ENCODE data around the gene ANO10.

Gene ANO10

GRCh38 chr3:43330981-43331380, 290.8 kb downstream of the ANO10 start:
- Mint-ChIP-seq H3K36me3 (peaks cover 25% of the 10 kb centered on the region), H3K27ac (peak overlapping the region; percentile 83), H3K4me3 (no peak overlapping the region), H3K27me3 (no peaks in the 10 kb centered on the region), H3K4me1 (ENCODE audit: low read depth) (peaks cover 66% of the 10 kb centered on the region), H3K9me3 (ENCODE audit: low read depth) (peaks cover 7% of the 10 kb centered on the region)

- peaks cover 17% of the 10 kb centered on the region for H3K36me3 Mint-ChIP-seq
- peak overlapping the region; percentile 30 for H3K4me3 Mint-ChIP-seq
Measured at GRCh38 chr3:43328653-43329052, 293.2 kb downstream of the ANO10 start.

GRCh38 chr3:43327582-43327979, 294.2 kb downstream of the ANO10 start:
- Mint-ChIP-seq H3K27me3 (no peaks in the 10 kb centered on the region), H3K36me3 (peaks cover 14% of the 10 kb centered on the region), H3K27ac (peak overlapping the region; percentile 89), H3K9me3 (ENCODE audit: low read depth) (peaks cover 2% of the 10 kb centered on the region), H3K4me3 (peak overlapping the region; percentile 52), H3K4me1 (ENCODE audit: low read depth) (peaks cover 91% of the 10 kb centered on the region)

More at GRCh38 chr3:43328653-43329052, 293.2 kb downstream of the ANO10 start:
- peak overlapping the region; percentile 83 for H3K27ac Mint-ChIP-seq
- peaks cover 88% of the 10 kb centered on the region for H3K4me1 Mint-ChIP-seq (ENCODE audit: low read depth)
- no peaks in the 10 kb centered on the region for H3K27me3 Mint-ChIP-seq
- H3K9me3 Mint-ChIP-seq (ENCODE audit: low read depth), result peaks cover 4% of the 10 kb centered on the region

GRCh38 chr3:43326891-43327581, 294.8 kb downstream of the ANO10 start:
- no peaks in the 10 kb centered on the region for H3K9me3 Mint-ChIP-seq (ENCODE audit: low read depth)
- peaks cover 12% of the 10 kb centered on the region for H3K36me3 Mint-ChIP-seq
- H3K27me3 Mint-ChIP-seq, result no peaks in the 10 kb centered on the region
- H3K4me1 Mint-ChIP-seq (ENCODE audit: low read depth), result peaks cover 91% of the 10 kb centered on the region
- peak overlapping the region; percentile 52 for H3K4me3 Mint-ChIP-seq
- H3K27ac Mint-ChIP-seq, result peak overlapping the region; percentile 89

- H3K4me3 Mint-ChIP-seq, result no peak overlapping the region
- peaks cover 16% of the 10 kb centered on the region for H3K36me3 Mint-ChIP-seq
- peak overlapping the region; percentile 54 for H3K27ac Mint-ChIP-seq
- H3K27me3 Mint-ChIP-seq, result no peaks in the 10 kb centered on the region
- H3K4me1 Mint-ChIP-seq (ENCODE audit: low read depth), result peaks cover 93% of the 10 kb centered on the region
- H3K9me3 Mint-ChIP-seq (ENCODE audit: low read depth), result no peaks in the 10 kb centered on the region
Measured at GRCh38 chr3:43323541-43323940, 298.3 kb downstream of the ANO10 start.

- H3K27ac Mint-ChIP-seq, result peak overlapping the region; percentile 86
- no peaks in the 10 kb centered on the region for H3K27me3 Mint-ChIP-seq
- H3K9me3 Mint-ChIP-seq (ENCODE audit: low read depth), result no peaks in the 10 kb centered on the region
- H3K4me1 Mint-ChIP-seq (ENCODE audit: low read depth), result peaks cover 94% of the 10 kb centered on the region
- H3K36me3 Mint-ChIP-seq, result peaks cover 14% of the 10 kb centered on the region
- peak overlapping the region; percentile 64 for H3K4me3 Mint-ChIP-seq
Measured at GRCh38 chr3:43320288-43320687, 301.5 kb downstream of the ANO10 start.

GRCh38 chr3:43319794-43320193, 302.0 kb downstream of the ANO10 start:
- peaks cover 14% of the 10 kb centered on the region for H3K36me3 Mint-ChIP-seq
- no peaks in the 10 kb centered on the region for H3K27me3 Mint-ChIP-seq
- H3K4me1 Mint-ChIP-seq (ENCODE audit: low read depth), result peaks cover 96% of the 10 kb centered on the region
- no peaks in the 10 kb centered on the region for H3K9me3 Mint-ChIP-seq (ENCODE audit: low read depth)
- H3K27ac Mint-ChIP-seq, result peak overlapping the region; percentile 86
- peak overlapping the region; percentile 64 for H3K4me3 Mint-ChIP-seq

- peak overlapping the region; percentile 86 for H3K27ac Mint-ChIP-seq
- peaks cover 14% of the 10 kb centered on the region for H3K36me3 Mint-ChIP-seq
- peaks cover 96% of the 10 kb centered on the region for H3K4me1 Mint-ChIP-seq (ENCODE audit: low read depth)
- H3K4me3 Mint-ChIP-seq, result peak overlapping the region; percentile 38
- H3K27me3 Mint-ChIP-seq, result no peaks in the 10 kb centered on the region
- no peaks in the 10 kb centered on the region for H3K9me3 Mint-ChIP-seq (ENCODE audit: low read depth)
Measured at GRCh38 chr3:43319376-43319775, 302.4 kb downstream of the ANO10 start.

- no peaks in the 10 kb centered on the region for H3K9me3 Mint-ChIP-seq (ENCODE audit: low read depth)
- peak overlapping the region; percentile 82 for H3K27ac Mint-ChIP-seq
- peaks cover 93% of the 10 kb centered on the region for H3K4me1 Mint-ChIP-seq (ENCODE audit: low read depth)
- peak overlapping the region; percentile 64 for H3K4me3 Mint-ChIP-seq
- H3K36me3 Mint-ChIP-seq, result peaks cover 18% of the 10 kb centered on the region
- H3K27me3 Mint-ChIP-seq, result no peaks in the 10 kb centered on the region
Measured at GRCh38 chr3:43317461-43318316, 304.1 kb downstream of the ANO10 start.

GRCh38 chr3:43316783-43317460, 304.9 kb downstream of the ANO10 start:
- peaks cover 94% of the 10 kb centered on the region for H3K4me1 Mint-ChIP-seq (ENCODE audit: low read depth)
- peaks cover 17% of the 10 kb centered on the region for H3K36me3 Mint-ChIP-seq
- H3K9me3 Mint-ChIP-seq (ENCODE audit: low read depth), result no peaks in the 10 kb centered on the region
- H3K27ac Mint-ChIP-seq, result peak overlapping the region; percentile 82
- peak overlapping the region; percentile 64 for H3K4me3 Mint-ChIP-seq
- H3K27me3 Mint-ChIP-seq, result no peaks in the 10 kb centered on the region

Data from activated naive CD8-positive, alpha-beta T cell (primary cell).